ENCODE measurements around the gene DSCAM. TPM values are rescaled to one million over a fixed set of nuclear protein-coding genes. Genes with fewer than 3 reads are reported as not detected.

Gene DSCAM
- total and polyA plus RNA-seq, 2 donors (not counting 3 experiments of a cell fraction or from before 2014, with no cell fraction given) = not detected

DNA sequence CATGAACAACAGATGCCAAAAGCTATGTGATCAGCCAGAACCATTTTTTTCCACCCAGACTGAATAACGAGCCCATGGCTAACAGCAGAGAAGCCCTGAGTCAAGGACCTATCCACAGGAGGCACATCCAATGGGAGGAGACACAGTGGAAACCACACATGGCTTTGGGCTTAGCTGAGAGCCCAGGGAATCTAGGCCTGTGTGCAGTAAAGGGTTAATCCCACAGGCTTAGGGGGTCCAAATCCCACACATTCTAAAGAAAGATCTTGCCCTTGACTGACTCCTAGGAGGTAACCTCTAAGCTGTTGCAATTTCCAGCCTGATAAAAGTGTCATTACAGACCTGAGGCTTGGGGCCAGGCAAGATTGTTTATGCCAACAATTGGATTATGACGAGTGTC lies 194.5 kb downstream of the DSCAM start:
- no TSS peak for BruUV-seq (replicated peaks)
- Histone ChIP-seq H3K4me3 (replicated peaks in 1 of 3; ENCODE audit: insufficient read depth in 1 of 3, low read depth in 1 of 3, low read length in 3 of 3) (no peak overlapping the region), H3K4me2 (ENCODE audit: insufficient read depth, low read length) (no peak overlapping the region), H3K9me1 (replicated peaks; ENCODE audit: control insufficient read depth, extremely low read depth, insufficient read depth, low read length) (no peaks in the 10 kb centered on the region), H3K4me1 (ENCODE audit: control insufficient read depth, extremely low read depth, insufficient read depth, low read length) (no peaks in the 10 kb centered on the region), H4K20me1 (replicated peaks; ENCODE audit: control insufficient read depth, extremely low read depth, insufficient read depth, low read length) (no peaks in the 10 kb centered on the region), H3K27ac (ENCODE audit: insufficient read depth, low read depth, low read length) (no peak overlapping the region), H3K9me3 (replicated peaks; ENCODE audit: control insufficient read depth, insufficient read depth, low read length) (no peaks in the 10 kb centered on the region), H3K9ac (replicated peaks; ENCODE audit: extremely low read depth, insufficient read depth, low read length) (no peak overlapping the region), H2AFZ (ENCODE audit: low read depth, low read length) (no peak overlapping the region), H3K79me2 (ENCODE audit: control insufficient read depth, insufficient read depth, low read length) (no peaks in the 10 kb centered on the region), H3K36me3 (ENCODE audit: control insufficient read depth in 2 of 2, extremely low read depth in 1 of 2, insufficient read depth in 2 of 2, low read length in 2 of 2) (no peaks in the 10 kb centered on the region), H3K27me3 (ENCODE audit: control insufficient read depth in 2 of 2, insufficient read depth in 2 of 2, low read length in 2 of 2) (no peaks in the 10 kb centered on the region)
- TF ChIP-seq EZH2 (IDR thresholded peaks at IDR 0.05; ENCODE audit: borderline replicate concordance, low read depth, low read length, severe bottlenecking) (no peak), CTCF (IDR thresholded peaks at IDR 0.05; ENCODE audit: extremely low read depth in 1 of 2, insufficient read depth in 1 of 2, low read depth in 1 of 2, low read length in 2 of 2) (no peak), MYC (IDR thresholded peaks at IDR 0.05; ENCODE audit: low read depth, low read length) (no peak), GATA2 (IDR thresholded peaks at IDR 0.05; ENCODE audit: insufficient read depth, insufficient read length, low read depth, low read length) (no peak), POLR2A (IDR thresholded peaks at IDR 0.05; ENCODE audit: low read depth, low read length) (no peak)
- CTCF ChIA-PET = no interaction called here
- intact Hi-C loops (cut with micrococcal nuclease) = no loop called here
- DNase-seq (ENCODE audit: low read depth, low spot score) (no peak), FAIRE-seq (no peak)
- POLR2A ChIA-PET = no interaction called here
- dilution Hi-C loops (cut with MboI; ENCODE audit: extremely low pct_ligation_motif_present, low sequenced_read_pairs) = no loop called here

DNA sequence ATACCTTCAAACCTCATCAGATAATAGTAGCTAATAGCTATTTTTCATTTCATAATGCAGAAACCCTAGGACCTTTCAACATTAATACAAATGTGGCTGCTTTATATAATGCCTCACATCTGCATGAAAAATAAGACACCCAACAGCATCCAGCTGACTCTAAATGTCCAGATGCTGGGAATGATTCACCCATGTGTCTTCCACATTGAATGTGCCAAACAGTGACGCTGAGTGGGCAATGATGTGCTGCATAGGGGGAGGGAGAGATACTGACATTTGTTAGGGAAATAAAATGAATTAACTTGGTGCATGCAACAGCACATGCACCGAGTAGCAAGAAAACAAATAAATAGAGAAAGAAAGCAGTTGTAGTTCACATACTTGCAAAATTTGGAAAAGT lies 199.3 kb downstream of the DSCAM start:
- H3K4me3 ChIP-seq (replicated peaks in 1 of 3; ENCODE audit: insufficient read depth in 1 of 3, low read depth in 1 of 3, low read length in 3 of 3) = no peak overlapping the region
- H3K27me3 ChIP-seq (ENCODE audit: control insufficient read depth in 2 of 2, insufficient read depth in 2 of 2, low read length in 2 of 2) = no peaks in the 10 kb centered on the region
- FAIRE-seq (no peak), DNase-seq (ENCODE audit: low read depth, low spot score) (no peak)
- H4K20me1 ChIP-seq (replicated peaks; ENCODE audit: control insufficient read depth, extremely low read depth, insufficient read depth, low read length) = no peaks in the 10 kb centered on the region
- H3K36me3 ChIP-seq (ENCODE audit: control insufficient read depth in 2 of 2, extremely low read depth in 1 of 2, insufficient read depth in 2 of 2, low read length in 2 of 2) = no peaks in the 10 kb centered on the region
- no peaks in the 10 kb centered on the region for H3K79me2 ChIP-seq (ENCODE audit: control insufficient read depth, insufficient read depth, low read length)
- CTCF ChIA-PET = no interaction called here
- peaks cover 2% of the 10 kb centered on the region for H3K9me3 ChIP-seq (replicated peaks; ENCODE audit: control insufficient read depth, insufficient read depth, low read length)
- POLR2A ChIA-PET = no interaction called here
- H2AFZ ChIP-seq (ENCODE audit: low read depth, low read length) = no peak overlapping the region
- H3K4me2 ChIP-seq (ENCODE audit: insufficient read depth, low read length) = no peak overlapping the region
- intact Hi-C loops (cut with micrococcal nuclease) (no loop called here), dilution Hi-C loops (cut with MboI; ENCODE audit: extremely low pct_ligation_motif_present, low sequenced_read_pairs) (no loop called here)
- no peak overlapping the region for H3K9ac ChIP-seq (replicated peaks; ENCODE audit: extremely low read depth, insufficient read depth, low read length)
- TF ChIP-seq GATA2 (IDR thresholded peaks at IDR 0.05; ENCODE audit: insufficient read depth, insufficient read length, low read depth, low read length) (no peak), MYC (IDR thresholded peaks at IDR 0.05; ENCODE audit: low read depth, low read length) (no peak), POLR2AphosphoS5 (IDR thresholded peaks at IDR 0.05; ENCODE audit: insufficient read depth, low read depth, low read length) (no peak), EZH2 (IDR thresholded peaks at IDR 0.05; ENCODE audit: borderline replicate concordance, low read depth, low read length, severe bottlenecking) (no peak), MAX (IDR thresholded peaks at IDR 0.05; ENCODE audit: insufficient read depth, insufficient read length) (no peak), FOS (IDR thresholded peaks at IDR 0.05; ENCODE audit: borderline replicate concordance, insufficient read depth, low read length) (no peak), CTCF (IDR thresholded peaks at IDR 0.05; ENCODE audit: extremely low read depth in 1 of 2, insufficient read depth in 1 of 2, low read depth in 1 of 2, low read length in 2 of 2) (no peak), POLR2A (IDR thresholded peaks at IDR 0.05; ENCODE audit: low read depth, low read length) (no peak), JUN (IDR thresholded peaks at IDR 0.05; ENCODE audit: borderline replicate concordance, insufficient read depth, insufficient read length, low read depth) (no peak)
- no TSS peak for BruUV-seq (replicated peaks)
- H3K9me1 ChIP-seq (replicated peaks; ENCODE audit: control insufficient read depth, extremely low read depth, insufficient read depth, low read length) = no peaks in the 10 kb centered on the region
- H3K27ac ChIP-seq (ENCODE audit: insufficient read depth, low read depth, low read length) = no peak overlapping the region
- no peaks in the 10 kb centered on the region for H3K4me1 ChIP-seq (ENCODE audit: control insufficient read depth, extremely low read depth, insufficient read depth, low read length)
